NT2/D1 (cell line): Measurements from ENCODE around the gene BTLA.
"Not testable (repeated sequence)": the region's sequence is repeated elsewhere in the genome, so short reads cannot be mapped to it uniquely, and the experiment has no call there.

ENCODE experiments used
- DNase-seq: peaks from one replicate; pipeline ENCODE4 v3.0.0-alpha.2; 2011; ENCODE audit warnings: low read depth, low spot score
- H3K27me3 ChIP-seq: 2 replicates; pipeline ENCODE4 v1.6.0; 2011; ENCODE audit warnings: mild to moderate bottlenecking; ENCODE audit not compliant: insufficient read length, insufficient read depth
- H3K36me3 ChIP-seq: 2 replicates; pipeline ENCODE4 v1.6.1; 2011; ENCODE audit warnings: mild to moderate bottlenecking, low read length, mixed read lengths; ENCODE audit not compliant: insufficient read depth, insufficient read length
- H3K4me1 ChIP-seq: 2 replicates; pipeline ENCODE4 v1.5.1; 2011; ENCODE audit not compliant: insufficient read depth, insufficient read length
- H3K4me3 ChIP-seq: 2 replicates; pipeline ENCODE4 v1.5.1; 2011; ENCODE audit warnings: low read depth; ENCODE audit not compliant: insufficient read length
- H3K9ac ChIP-seq: 2 replicates; pipeline ENCODE4 v1.6.0; 2011; ENCODE audit warnings: low read depth; ENCODE audit not compliant: insufficient read length
- H3K9me3 ChIP-seq: 2 replicates; pipeline ENCODE4 v1.5.1; 2011; ENCODE audit warnings: mild to moderate bottlenecking, low read length; ENCODE audit not compliant: insufficient read depth
- SUZ12 ChIP-seq: IDR thresholded peaks from 2 replicates; pipeline ENCODE4 v1.6.1; 2011; ENCODE audit not compliant: insufficient read length, insufficient read depth; ENCODE audit errors: extremely low read depth
- YY1 ChIP-seq: IDR thresholded peaks from 2 replicates; pipeline ENCODE4 v1.6.1; 2011; ENCODE audit not compliant: insufficient read length, insufficient read depth
- ZNF274 ChIP-seq: IDR thresholded peaks from 2 replicates; pipeline ENCODE4 v1.6.1; 2011; ENCODE audit warnings: mild to moderate bottlenecking, low read depth, low read length

BTLA gene

DNA sequence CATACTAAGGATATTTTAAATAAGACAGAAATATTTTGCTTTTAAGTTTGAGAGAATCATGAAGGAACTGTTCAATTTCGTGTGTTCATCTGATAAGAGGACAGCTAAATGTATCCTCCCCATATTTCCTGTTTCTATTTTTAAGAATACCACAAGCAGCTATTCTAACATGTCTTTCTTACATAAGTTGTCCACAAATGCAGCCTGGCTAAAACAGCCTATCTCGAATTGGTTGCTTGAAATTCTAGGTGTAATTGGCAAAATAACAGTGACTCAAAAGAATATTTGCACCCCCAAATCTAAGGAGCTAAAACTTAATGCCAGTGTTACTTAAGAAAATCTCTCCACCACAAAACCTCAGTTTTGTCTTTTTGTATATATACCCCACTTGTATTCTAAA lies 35.0 kb downstream of the BTLA start:
- no peak for DNase-seq
- Histone ChIP-seq H3K4me1 (no peaks in the 10 kb centered on the region), H3K9ac (no peak overlapping the region), H3K4me3 (no peak overlapping the region), H3K27me3 (no peaks in the 10 kb centered on the region), H3K9me3 (no peaks in the 10 kb centered on the region), H3K36me3 (no peaks in the 10 kb centered on the region)
- no peak for TF ChIP-seq ZNF274
- no peak for TF ChIP-seq SUZ12
- no peak for TF ChIP-seq YY1

DNA sequence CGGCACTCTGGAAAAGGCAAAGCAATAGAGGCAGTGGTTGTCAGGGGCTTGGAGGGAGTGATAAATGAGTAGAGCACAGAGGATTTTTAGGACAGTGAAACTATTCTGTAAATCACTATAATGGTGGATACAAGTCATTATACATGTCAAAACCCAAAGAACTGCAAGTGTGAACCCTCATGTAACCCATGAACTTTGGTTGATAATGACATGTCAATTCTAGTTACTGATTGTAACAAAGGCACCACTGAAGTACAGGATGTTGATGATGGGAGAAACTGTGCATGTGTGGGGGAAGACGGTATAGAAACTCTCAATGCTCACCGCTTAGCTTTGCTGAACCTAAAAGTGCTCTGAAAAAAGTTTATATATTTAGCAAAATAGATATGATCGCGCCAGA lies 36.0 kb downstream of the BTLA start:
- Histone ChIP-seq H3K4me3 (no peak overlapping the region), H3K4me1 (no peaks in the 10 kb centered on the region), H3K9ac (no peak overlapping the region), H3K36me3 (no peaks in the 10 kb centered on the region), H3K27me3 (no peaks in the 10 kb centered on the region), H3K9me3 (no peaks in the 10 kb centered on the region)
- TF ChIP-seq SUZ12 (no peak), YY1 (no peak), ZNF274 (no peak)
- DNase-seq: no peak

DNA sequence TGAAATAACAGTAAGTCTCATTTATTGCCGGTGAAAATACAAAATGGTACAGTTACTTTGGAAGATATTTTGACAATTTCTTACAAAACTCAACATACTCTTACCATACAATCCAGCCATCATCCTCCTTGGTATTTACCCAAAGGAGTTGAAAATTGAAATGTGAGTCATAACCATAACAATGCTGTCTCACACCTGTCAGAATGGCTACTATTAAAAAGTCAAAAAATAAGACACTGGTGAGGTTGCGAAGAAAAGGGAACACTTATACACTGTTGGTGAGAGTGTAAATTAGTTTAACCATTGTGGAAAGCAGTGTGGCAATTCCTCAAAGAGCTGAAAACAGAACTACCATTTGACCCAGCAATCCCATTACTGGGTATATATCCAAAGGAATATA lies 37.5 kb downstream of the BTLA start:
- H3K4me1 ChIP-seq, DNase-seq, H3K9ac ChIP-seq, H3K36me3 ChIP-seq, H3K9me3 ChIP-seq, H3K27me3 ChIP-seq, H3K4me3 ChIP-seq: not testable (repeated sequence)

DNA sequence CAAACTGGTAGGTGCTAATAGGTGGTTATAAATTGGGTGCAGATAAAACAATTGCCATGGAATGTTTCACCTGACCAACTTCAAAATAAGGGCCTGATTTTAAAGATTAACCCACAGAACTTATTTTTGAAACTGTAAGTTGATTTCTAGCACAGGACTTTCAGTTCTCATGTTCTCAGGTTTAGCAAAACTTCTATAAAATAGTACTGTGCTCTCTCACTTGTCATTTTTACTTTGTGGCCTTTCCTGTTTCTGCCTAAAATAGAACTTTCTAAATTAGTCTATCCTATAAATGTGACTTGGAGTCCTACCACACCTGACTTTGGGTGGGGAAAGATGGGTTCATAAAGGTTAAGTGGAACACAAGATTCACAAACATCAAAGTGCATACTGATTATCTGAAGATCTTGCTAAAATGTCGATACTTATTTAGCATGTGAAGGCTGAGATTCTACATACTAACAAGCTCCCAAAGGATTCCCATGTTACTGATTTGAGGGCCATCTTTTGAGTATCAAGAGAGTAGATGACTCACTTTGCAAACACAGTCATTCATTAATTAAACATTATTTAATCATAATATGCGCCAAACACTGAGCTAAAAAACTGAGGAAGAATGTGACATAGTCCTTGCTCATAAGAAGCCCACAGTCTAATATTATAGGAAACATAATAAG lies 38.6 kb downstream of the BTLA start:
- no peaks in the 10 kb centered on the region for H3K9me3 ChIP-seq
- no peaks in the 10 kb centered on the region for H3K27me3 ChIP-seq
- H3K36me3 ChIP-seq: no peaks in the 10 kb centered on the region
- DNase-seq: no peak
- no peak overlapping the region for H3K4me3 ChIP-seq
- TF ChIP-seq SUZ12: no peak
- TF ChIP-seq ZNF274: no peak
- no peak for TF ChIP-seq YY1
- H3K9ac ChIP-seq: no peak overlapping the region
- H3K4me1 ChIP-seq: no peaks in the 10 kb centered on the region

DNA sequence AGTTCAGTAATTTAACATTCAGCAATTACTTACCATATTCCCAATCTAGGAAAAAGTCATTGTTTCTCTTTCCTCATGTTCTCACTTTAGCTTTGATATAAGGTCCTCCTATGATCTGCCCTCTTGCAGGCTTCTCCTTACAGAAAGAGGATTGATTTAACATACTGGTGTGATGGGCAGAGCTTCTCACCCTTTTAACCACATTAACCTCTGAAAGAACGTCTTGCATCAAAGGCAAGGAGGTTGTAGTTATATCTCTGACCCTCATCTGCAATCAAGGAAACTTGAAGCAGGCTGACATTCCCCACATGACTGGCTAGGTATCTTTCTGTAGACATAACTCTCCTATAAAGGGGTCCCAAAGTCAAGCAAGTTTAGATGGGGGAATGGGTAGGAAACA lies 39.5 kb downstream of the BTLA start:
- no peaks in the 10 kb centered on the region for H3K27me3 ChIP-seq
- no peak for DNase-seq
- no peak overlapping the region for H3K4me3 ChIP-seq
- no peaks in the 10 kb centered on the region for H3K36me3 ChIP-seq
- H3K9ac ChIP-seq: no peak overlapping the region
- TF ChIP-seq YY1: no peak
- TF ChIP-seq ZNF274: no peak
- no peak for TF ChIP-seq SUZ12
- H3K4me1 ChIP-seq: no peaks in the 10 kb centered on the region
- no peaks in the 10 kb centered on the region for H3K9me3 ChIP-seq

DNA sequence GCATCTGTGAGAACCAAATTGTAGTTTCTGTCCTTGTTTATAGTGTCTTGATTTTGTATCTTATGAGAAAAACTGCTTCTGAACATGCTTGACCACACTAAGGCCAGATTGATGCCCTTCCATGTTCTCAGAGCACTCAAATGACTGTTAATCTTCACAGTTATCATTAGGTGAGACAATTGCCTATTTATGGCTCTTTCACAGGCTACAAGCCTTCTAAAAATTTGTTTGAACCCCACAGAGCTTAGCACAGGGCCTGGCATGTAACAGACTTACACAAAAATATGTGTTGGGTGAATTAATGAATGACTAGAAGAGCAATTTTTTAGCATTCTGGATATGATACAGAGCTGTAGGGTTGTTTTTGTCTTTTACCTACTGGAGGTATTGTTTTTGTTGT lies 43.1 kb downstream of the BTLA start:
- H3K9me3 ChIP-seq: no peaks in the 10 kb centered on the region
- no peaks in the 10 kb centered on the region for H3K36me3 ChIP-seq
- TF ChIP-seq YY1 (no peak), SUZ12 (no peak), ZNF274 (no peak)
- no peaks in the 10 kb centered on the region for H3K4me1 ChIP-seq
- no peak for DNase-seq
- no peak overlapping the region for H3K4me3 ChIP-seq
- no peak overlapping the region for H3K9ac ChIP-seq
- no peaks in the 10 kb centered on the region for H3K27me3 ChIP-seq

DNA sequence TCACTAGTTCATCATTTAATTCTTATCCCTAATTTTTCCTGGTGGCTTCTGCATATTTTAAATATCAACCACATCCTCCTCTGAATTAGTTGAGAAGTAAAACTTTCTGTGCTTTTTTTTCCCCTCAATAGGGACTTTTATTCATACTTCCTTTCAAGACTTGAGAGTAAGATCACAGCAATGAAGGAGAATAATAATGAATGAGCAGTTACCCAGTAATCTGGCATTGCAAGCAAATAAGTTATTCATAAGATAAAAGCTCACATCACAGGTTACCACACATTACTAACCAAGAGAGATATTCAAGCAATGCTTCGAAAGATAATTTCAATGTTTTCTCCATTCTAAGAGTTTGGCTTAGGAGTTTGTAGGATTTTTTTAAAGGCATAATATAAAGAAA lies 50.3 kb downstream of the BTLA start:
- DNase-seq: no peak
- Histone ChIP-seq H3K36me3 (no peaks in the 10 kb centered on the region), H3K4me1 (no peaks in the 10 kb centered on the region), H3K27me3 (no peaks in the 10 kb centered on the region), H3K4me3 (no peak overlapping the region), H3K9me3 (no peaks in the 10 kb centered on the region), H3K9ac (no peak overlapping the region)
- TF ChIP-seq SUZ12: no peak
- no peak for TF ChIP-seq ZNF274
- TF ChIP-seq YY1: no peak

DNA sequence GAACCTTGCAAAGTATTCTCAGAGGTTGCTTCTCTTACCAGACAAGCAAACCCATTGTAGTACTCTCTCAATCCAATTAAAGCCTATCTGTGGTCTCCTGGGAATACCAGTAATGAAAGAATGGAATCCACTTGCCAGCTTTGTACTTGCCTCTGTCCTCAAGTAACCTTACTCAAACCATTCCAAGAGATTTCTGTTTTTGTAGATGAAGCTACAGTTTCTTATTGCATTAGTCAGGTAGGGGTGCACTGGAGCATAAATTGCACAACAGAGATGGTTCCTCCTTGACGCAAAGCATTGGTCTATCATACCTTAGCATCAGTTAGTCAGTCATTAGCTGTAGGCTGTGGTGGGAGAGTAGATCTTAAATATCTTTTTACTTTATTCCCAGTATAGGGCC lies 52.9 kb downstream of the BTLA start:
- DNase-seq: no peak
- Histone ChIP-seq H3K4me3 (no peak overlapping the region), H3K4me1 (no peaks in the 10 kb centered on the region), H3K36me3 (no peaks in the 10 kb centered on the region), H3K9me3 (no peaks in the 10 kb centered on the region), H3K9ac (no peak overlapping the region), H3K27me3 (no peaks in the 10 kb centered on the region)
- TF ChIP-seq ZNF274 (no peak), SUZ12 (no peak), YY1 (no peak)
